SU-DHL-6 (cell line): ENCODE measurements around the gene PARP12.

Experiments used
- H2AFZ ChIP-seq: fragments of 200-600 bp; sonication (generic); 2 replicates; pipeline ENCODE4 v1.6.1; 2014; ENCODE audit warnings: low read depth, mild to moderate bottlenecking, moderate library complexity, mixed read lengths, antibody characterized with exemption, low read length; ENCODE audit not compliant: severe bottlenecking
- H3F3A ChIP-seq: fragments of 200-600 bp; shearing (Covaris generic); 2 replicates; pipeline ENCODE4 v1.6.0; 2016; ENCODE audit warnings: antibody characterized with exemption, mild to moderate bottlenecking; ENCODE audit not compliant: insufficient read depth
- H3K27ac ChIP-seq: fragments of 200-600 bp; sonication (generic); 2 replicates; pipeline ENCODE4 v1.5.1; 2016; ENCODE audit warnings: low read depth, mild to moderate bottlenecking, low read length, moderate library complexity, mixed read lengths
- H3K27me3 ChIP-seq: fragments of 200-600 bp; sonication (generic), shearing (Covaris generic); 2 replicates; pipeline ENCODE4 v1.6.0; 2014; ENCODE audit warnings: mild to moderate bottlenecking, low read length
- H3K36me3 ChIP-seq: fragments of 200-600 bp; sonication (generic); 2 replicates; pipeline ENCODE4 v1.6.1; 2014; ENCODE audit warnings: mild to moderate bottlenecking, low read length, mixed read lengths
- H3K4me2 ChIP-seq: fragments of 300-600, 200-600 bp; shearing (Covaris generic), sonication (generic); 2 replicates; pipeline ENCODE4 v1.6.0; 2014; ENCODE audit warnings: low read length, low read depth, mild to moderate bottlenecking; ENCODE audit not compliant: poor library complexity, severe bottlenecking
- H3K4me3 ChIP-seq: fragments of 200-600 bp; sonication (generic); 2 replicates; pipeline ENCODE4 v1.5.1; 2014; ENCODE audit warnings: antibody characterized with exemption, low read length, mild to moderate bottlenecking, mixed read lengths; ENCODE audit not compliant: insufficient read depth, poor library complexity, severe bottlenecking
- H3K79me2 ChIP-seq: fragments of 200-600 bp; sonication (generic); 2 replicates; pipeline ENCODE4 v1.6.1; 2014; ENCODE audit warnings: mild to moderate bottlenecking, low read length, moderate library complexity; ENCODE audit not compliant: insufficient read depth
- H3K9ac ChIP-seq: fragments of 200-600 bp; sonication (generic); 2 replicates; pipeline ENCODE4 v1.7.0; 2014; ENCODE audit warnings: mild to moderate bottlenecking, low read length
- H3K9me2 ChIP-seq: fragments of 200-600 bp; sonication (generic); replicated peaks from 2 replicates; pipeline ENCODE4 v1.6.1; 2014; ENCODE audit warnings: low read length; ENCODE audit not compliant: insufficient read depth
- H3K9me3 ChIP-seq: fragments of 200-600 bp; sonication (generic); 2 replicates; pipeline ENCODE4 v1.6.1; 2014; ENCODE audit warnings: low read length, mixed read lengths; ENCODE audit not compliant: insufficient read depth
- H4K20me1 ChIP-seq: fragments of 200-600 bp; sonication (generic); 2 replicates; pipeline ENCODE4 v1.6.1; 2014; ENCODE audit warnings: low read depth, mild to moderate bottlenecking, antibody characterized with exemption, low read length, moderate library complexity, mixed read lengths
- CTCF ChIP-seq: fragments of 200-600 bp; sonication (generic); IDR thresholded peaks from one replicate; pipeline ENCODE4 v1.5.1; 2017; ENCODE audit warnings: antibody characterized with exemption, mild to moderate bottlenecking, low read length, moderate library complexity; ENCODE audit not compliant: insufficient read depth, poor library complexity, severe bottlenecking
- EZH2phosphoT487 ChIP-seq: fragments of 200-600 bp; sonication (generic), shearing (Covaris generic); conservative IDR thresholded peaks from 2 replicates; pipeline ENCODE4 v1.6.1; 2018; ENCODE audit warnings: mild to moderate bottlenecking, antibody characterized with exemption, low read length, moderate library complexity, mixed read lengths

PARP12 gene

GRCh38 chr7:140009735-140010134 lies 53.0 kb downstream of the PARP12 start:
- H3F3A ChIP-seq: no peaks in the 10 kb centered on the region
- H3K79me2 ChIP-seq: no peaks in the 10 kb centered on the region
- no peak overlapping the region for H3K4me2 ChIP-seq
- no peaks in the 10 kb centered on the region for H3K36me3 ChIP-seq
- H3K27ac ChIP-seq: no peak overlapping the region
- H3K27me3 ChIP-seq: no peaks in the 10 kb centered on the region
- H3K4me3 ChIP-seq: no peak overlapping the region
- H3K9me3 ChIP-seq: no peaks in the 10 kb centered on the region
- no peak overlapping the region for H2AFZ ChIP-seq
- no peaks in the 10 kb centered on the region for H4K20me1 ChIP-seq
- H3K9me2 ChIP-seq: no peaks in the 10 kb centered on the region
- TF ChIP-seq EZH2phosphoT487 (no peak), CTCF (no peak)
- no peak overlapping the region for H3K9ac ChIP-seq

- Histone ChIP-seq H3K27ac (no peak overlapping the region), H3K9ac (no peak overlapping the region), H2AFZ (no peak overlapping the region), H3K27me3 (no peaks in the 10 kb centered on the region), H4K20me1 (no peaks in the 10 kb centered on the region), H3K4me2 (no peak overlapping the region), H3K79me2 (no peaks in the 10 kb centered on the region), H3K4me3 (no peak overlapping the region), H3F3A (no peaks in the 10 kb centered on the region), H3K9me2 (no peaks in the 10 kb centered on the region), H3K36me3 (no peaks in the 10 kb centered on the region), H3K9me3 (no peaks in the 10 kb centered on the region)
- TF ChIP-seq EZH2phosphoT487: no peak
- TF ChIP-seq CTCF: no peak
Measured at GRCh38 chr7:140008755-140009610, 53.8 kb downstream of the PARP12 start.

GRCh38 chr7:140007051-140007690 lies 55.6 kb downstream of the PARP12 start:
- Histone ChIP-seq H3K4me3 (no peak overlapping the region), H3K9me2 (no peaks in the 10 kb centered on the region), H3F3A (no peaks in the 10 kb centered on the region), H3K9ac (no peak overlapping the region), H4K20me1 (no peaks in the 10 kb centered on the region), H3K36me3 (no peaks in the 10 kb centered on the region), H3K4me2 (no peak overlapping the region), H2AFZ (no peak overlapping the region), H3K79me2 (no peaks in the 10 kb centered on the region), H3K27me3 (no peaks in the 10 kb centered on the region), H3K9me3 (no peaks in the 10 kb centered on the region), H3K27ac (no peak overlapping the region)
- TF ChIP-seq EZH2phosphoT487 (no peak), CTCF (no peak)
